Measurements from ENCODE around the gene THOC6.

THOC6 gene

GRCh38 chr16:3004319-3004718, 19.5 kb upstream of the THOC6 start:
- no peak for TF ChIP-seq MAX (IDR thresholded peaks at IDR 0.05)
- TF ChIP-seq EGR1 (IDR thresholded peaks at IDR 0.05): no peak
- no peak for TF ChIP-seq REST (IDR thresholded peaks at IDR 0.05; ENCODE audit: low read depth)
- no peak for TF ChIP-seq RAD21 (IDR thresholded peaks at IDR 0.05; ENCODE audit: low read depth)

GRCh38 chr16:3004781-3005284, 19.0 kb upstream of the THOC6 start:
- TF ChIP-seq TEAD4 (IDR thresholded peaks at IDR 0.05) (no peak), EGR1 (IDR thresholded peaks at IDR 0.05) (peak; percentile 55), FOXM1 (IDR thresholded peaks at IDR 0.05; ENCODE audit: borderline replicate concordance, low read depth) (no peak), EP300 (IDR thresholded peaks at IDR 0.05; ENCODE audit: borderline replicate concordance) (no peak), USF1 (IDR thresholded peaks at IDR 0.05) (peak; percentile 69), CREB1 (IDR thresholded peaks at IDR 0.05; ENCODE audit: low read depth) (no peak), YY1 (IDR thresholded peaks at IDR 0.05; ENCODE audit: low read depth) (no peak), TCF12 (IDR thresholded peaks at IDR 0.05; ENCODE audit: low read depth) (no peak), CEBPB (IDR thresholded peaks at IDR 0.05) (no peak), NFIC (IDR thresholded peaks at IDR 0.05) (no peak), REST (IDR thresholded peaks at IDR 0.05; ENCODE audit: low read depth) (no peak), RAD21 (IDR thresholded peaks at IDR 0.05; ENCODE audit: low read depth) (no peak), ZBTB7A (IDR thresholded peaks at IDR 0.05; ENCODE audit: low read depth) (0 out of 2 replicates have a peak, but pooled peaks have one; percentile 44), MAX (IDR thresholded peaks at IDR 0.05) (peak; percentile 56), TAF1 (IDR thresholded peaks at IDR 0.05; ENCODE audit: low read depth) (peak; percentile 17; the same call in 1 of the 2 replicates)

GRCh38 chr16:3007059-3007956, 16.5 kb upstream of the THOC6 start:
- TF ChIP-seq REST (IDR thresholded peaks at IDR 0.05; ENCODE audit: low read depth): no peak
- no peak for TF ChIP-seq EP300 (IDR thresholded peaks at IDR 0.05; ENCODE audit: borderline replicate concordance)
- TF ChIP-seq FOXM1 (IDR thresholded peaks at IDR 0.05; ENCODE audit: borderline replicate concordance, low read depth): no peak
- TF ChIP-seq RAD21 (IDR thresholded peaks at IDR 0.05; ENCODE audit: low read depth): no peak
- no peak for TF ChIP-seq TAF1 (IDR thresholded peaks at IDR 0.05; ENCODE audit: low read depth)
- TF ChIP-seq MAX (IDR thresholded peaks at IDR 0.05): no peak

GRCh38 chr16:3007957-3008689, 15.7 kb upstream of the THOC6 start:
- TF ChIP-seq MAX (IDR thresholded peaks at IDR 0.05) (no peak), YY1 (IDR thresholded peaks at IDR 0.05; ENCODE audit: low read depth) (no peak)

Measured in Ishikawa (cell line).